Measurements from ENCODE around the gene UGGT1.
A peak's percentile ranks its signal among the peaks of the same experiment; 100 is the strongest.

The UGGT1 gene

GRCh38 chr2:128145651-128146050, 54.7 kb downstream of the UGGT1 start:
- no peak for TF ChIP-seq CTCF (IDR thresholded peaks at IDR 0.05; ENCODE audit: low read depth, low read length)
- no peak overlapping the region for H3K4me3 ChIP-seq (replicated peaks in 1 of 2; ENCODE audit: low read depth in 2 of 2, low read length in 2 of 2)
- DNase-seq (ENCODE audit: low read depth in 2 of 2), result peak in 1 of 2 donors; percentile 36

- no peak for DNase-seq (ENCODE audit: low read depth in 2 of 2)
- TF ChIP-seq CTCF (IDR thresholded peaks at IDR 0.05; ENCODE audit: low read depth, low read length), result no peak
- no peak overlapping the region for H3K4me3 ChIP-seq (replicated peaks in 1 of 2; ENCODE audit: low read depth in 2 of 2, low read length in 2 of 2)
Observed at GRCh38 chr2:128153786-128154185, 62.8 kb downstream of the UGGT1 start.

- TF ChIP-seq CTCF (IDR thresholded peaks at IDR 0.05; ENCODE audit: low read depth, low read length), result no peak
- peak in 1 of 2 donors; percentile 8 for DNase-seq (ENCODE audit: low read depth in 2 of 2)
- no peak overlapping the region for H3K4me3 ChIP-seq (replicated peaks in 1 of 2; ENCODE audit: low read depth in 2 of 2, low read length in 2 of 2)
Observed at GRCh38 chr2:128154225-128154624, 63.2 kb downstream of the UGGT1 start.

- DNase-seq (ENCODE audit: low read depth in 2 of 2), result no peak
- no peak for TF ChIP-seq CTCF (IDR thresholded peaks at IDR 0.05; ENCODE audit: low read depth, low read length)
Observed at GRCh38 chr2:128155970-128156369, 65.0 kb downstream of the UGGT1 start.

GRCh38 chr2:128156812-128157211, 65.8 kb downstream of the UGGT1 start:
- no peak for DNase-seq (ENCODE audit: low read depth in 2 of 2)
- no peak for TF ChIP-seq CTCF (IDR thresholded peaks at IDR 0.05; ENCODE audit: low read depth, low read length)
- no peak overlapping the region for H3K4me3 ChIP-seq (replicated peaks in 1 of 2; ENCODE audit: low read depth in 2 of 2, low read length in 2 of 2)

More at GRCh38 chr2:128155970-128156369, 65.0 kb downstream of the UGGT1 start:
- H3K4me3 ChIP-seq (replicated peaks in 1 of 2; ENCODE audit: low read depth in 2 of 2, low read length in 2 of 2), result no peak overlapping the region

- no peak for TF ChIP-seq CTCF (IDR thresholded peaks at IDR 0.05; ENCODE audit: low read depth, low read length)
- no peak for DNase-seq (ENCODE audit: low read depth in 2 of 2)
- no peak overlapping the region for H3K4me3 ChIP-seq (replicated peaks in 1 of 2; ENCODE audit: low read depth in 2 of 2, low read length in 2 of 2)
Observed at GRCh38 chr2:128157644-128158043, 66.6 kb downstream of the UGGT1 start.

- no peak for TF ChIP-seq CTCF (IDR thresholded peaks at IDR 0.05; ENCODE audit: low read depth, low read length)
- no peak for DNase-seq (ENCODE audit: low read depth in 2 of 2)
- H3K4me3 ChIP-seq (replicated peaks in 1 of 2; ENCODE audit: low read depth in 2 of 2, low read length in 2 of 2), result no peak overlapping the region
Observed at GRCh38 chr2:128158176-128158575, 67.2 kb downstream of the UGGT1 start.

All from cardiac fibroblast (primary cell).